GM13976 (cell line): ENCODE data around the gene PLXNA3.

Experiments
- DNase-seq: peaks from one replicate; pipeline ENCODE4 v3.0.0; 2012; ENCODE audit warnings: low spot score
- in situ Hi-C: fragments of 300-500 bp; cut with MboI; formaldehyde crosslinking; loops from one replicate; pipeline ENCODE4 v1.12.0; 2022; ENCODE audit warnings: low sequenced_read_pairs, mixed read lengths, inconsistent platforms; ENCODE audit not compliant: unreplicated experiment
- TF ChIP-seq, protein P1 (sequence below): IDR thresholded peaks from 2 replicates; pipeline ENCODE4 v1.5.1; 2012; ENCODE audit warnings: borderline replicate concordance, mild to moderate bottlenecking; ENCODE audit not compliant: insufficient read depth; ENCODE audit errors: extremely low read depth, missing control alignments, control extremely low read depth

PLXNA3 gene

DNA sequence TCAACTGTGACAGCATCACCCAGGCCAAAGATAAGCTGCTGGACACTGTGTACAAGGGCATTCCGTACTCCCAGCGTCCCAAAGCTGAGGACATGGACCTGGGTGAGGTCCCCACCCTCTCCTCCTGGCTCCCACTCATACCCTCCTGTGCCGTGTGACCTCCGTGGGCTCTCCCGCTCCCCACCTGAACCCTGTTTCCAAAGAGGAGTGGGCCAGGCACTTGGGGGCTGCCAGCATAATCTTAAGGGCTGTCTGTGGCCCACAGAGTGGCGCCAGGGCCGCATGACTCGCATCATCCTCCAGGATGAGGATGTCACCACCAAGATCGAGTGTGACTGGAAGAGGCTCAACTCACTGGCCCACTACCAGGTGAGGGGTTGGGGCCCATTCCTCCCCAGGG lies 11.0 kb downstream of the PLXNA3 start:
- in situ Hi-C loops = no loop called here
- TF ChIP-seq, protein P1, sequence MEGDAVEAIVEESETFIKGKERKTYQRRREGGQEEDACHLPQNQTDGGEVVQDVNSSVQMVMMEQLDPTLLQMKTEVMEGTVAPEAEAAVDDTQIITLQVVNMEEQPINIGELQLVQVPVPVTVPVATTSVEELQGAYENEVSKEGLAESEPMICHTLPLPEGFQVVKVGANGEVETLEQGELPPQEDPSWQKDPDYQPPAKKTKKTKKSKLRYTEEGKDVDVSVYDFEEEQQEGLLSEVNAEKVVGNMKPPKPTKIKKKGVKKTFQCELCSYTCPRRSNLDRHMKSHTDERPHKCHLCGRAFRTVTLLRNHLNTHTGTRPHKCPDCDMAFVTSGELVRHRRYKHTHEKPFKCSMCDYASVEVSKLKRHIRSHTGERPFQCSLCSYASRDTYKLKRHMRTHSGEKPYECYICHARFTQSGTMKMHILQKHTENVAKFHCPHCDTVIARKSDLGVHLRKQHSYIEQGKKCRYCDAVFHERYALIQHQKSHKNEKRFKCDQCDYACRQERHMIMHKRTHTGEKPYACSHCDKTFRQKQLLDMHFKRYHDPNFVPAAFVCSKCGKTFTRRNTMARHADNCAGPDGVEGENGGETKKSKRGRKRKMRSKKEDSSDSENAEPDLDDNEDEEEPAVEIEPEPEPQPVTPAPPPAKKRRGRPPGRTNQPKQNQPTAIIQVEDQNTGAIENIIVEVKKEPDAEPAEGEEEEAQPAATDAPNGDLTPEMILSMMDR = no peak
- DNase-seq = no peak

DNA sequence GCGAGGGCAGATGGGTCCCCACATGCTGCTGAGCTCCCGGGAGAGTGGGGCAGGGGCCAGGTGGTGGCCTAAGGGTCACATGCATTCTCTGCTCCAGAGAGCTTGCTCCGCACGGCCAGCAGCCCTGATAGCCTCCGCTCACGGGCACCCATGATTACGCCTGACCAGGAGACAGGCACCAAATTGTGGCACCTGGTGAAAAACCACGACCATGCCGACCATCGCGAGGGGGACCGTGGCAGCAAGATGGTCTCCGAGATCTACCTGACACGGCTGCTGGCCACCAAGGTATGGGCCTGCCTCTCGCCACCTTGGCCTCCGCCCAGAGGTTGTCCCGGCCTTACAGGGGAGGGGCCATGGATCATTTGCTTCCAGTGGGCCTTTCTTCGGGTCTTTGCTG lies 11.8 kb downstream of the PLXNA3 start:
- in situ Hi-C loops = no loop called here
- no peak for DNase-seq
- TF ChIP-seq, protein P1 = no peak

DNA sequence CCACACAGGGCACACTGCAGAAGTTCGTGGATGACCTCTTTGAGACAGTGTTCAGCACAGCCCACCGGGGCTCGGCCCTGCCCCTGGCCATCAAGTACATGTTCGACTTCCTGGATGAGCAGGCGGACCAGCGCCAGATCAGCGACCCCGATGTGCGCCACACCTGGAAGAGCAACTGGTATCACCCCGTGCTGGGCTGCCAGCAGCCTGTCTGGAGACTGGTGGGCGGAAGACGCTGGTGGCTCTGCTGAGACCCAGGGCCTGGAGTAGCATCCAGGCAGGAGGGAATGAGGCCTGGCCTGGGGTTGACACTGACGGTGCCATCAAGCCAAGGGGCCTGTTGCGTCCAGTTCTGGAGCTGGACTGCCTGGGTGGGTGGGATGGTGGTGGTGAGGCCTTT lies 12.4 kb downstream of the PLXNA3 start:
- TF ChIP-seq, protein P1 = no peak
- no peak for DNase-seq
- in situ Hi-C loops = no loop called here

DNA sequence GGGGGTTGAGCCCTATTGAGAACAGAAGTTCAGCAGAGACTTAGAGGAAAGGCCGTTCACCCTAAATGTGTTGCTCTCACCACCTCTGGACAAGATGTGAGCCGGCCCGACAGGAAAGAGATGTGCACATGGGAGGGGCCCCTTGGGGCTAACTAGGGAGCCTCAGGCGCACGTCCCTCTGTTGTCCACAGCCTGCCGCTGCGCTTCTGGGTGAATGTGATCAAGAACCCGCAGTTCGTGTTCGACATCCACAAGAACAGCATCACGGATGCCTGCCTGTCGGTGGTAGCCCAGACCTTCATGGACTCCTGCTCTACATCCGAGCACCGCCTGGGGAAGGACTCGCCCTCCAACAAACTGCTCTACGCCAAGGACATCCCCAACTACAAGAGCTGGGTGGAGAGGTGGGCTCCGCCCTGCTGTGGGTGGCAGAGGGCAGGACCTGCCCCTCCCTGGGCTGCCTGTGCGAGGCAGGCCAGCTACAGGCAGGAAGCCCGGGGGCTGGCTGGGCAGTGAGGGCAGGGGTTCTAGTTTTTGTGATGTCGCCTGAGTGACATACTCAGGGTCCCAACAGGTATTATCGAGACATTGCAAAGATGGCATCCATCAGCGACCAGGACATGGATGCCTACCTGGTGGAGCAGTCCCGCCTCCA lies 13.0 kb downstream of the PLXNA3 start:
- in situ Hi-C loops = no loop called here
- no peak for DNase-seq
- TF ChIP-seq, protein P1 = no peak

DNA sequence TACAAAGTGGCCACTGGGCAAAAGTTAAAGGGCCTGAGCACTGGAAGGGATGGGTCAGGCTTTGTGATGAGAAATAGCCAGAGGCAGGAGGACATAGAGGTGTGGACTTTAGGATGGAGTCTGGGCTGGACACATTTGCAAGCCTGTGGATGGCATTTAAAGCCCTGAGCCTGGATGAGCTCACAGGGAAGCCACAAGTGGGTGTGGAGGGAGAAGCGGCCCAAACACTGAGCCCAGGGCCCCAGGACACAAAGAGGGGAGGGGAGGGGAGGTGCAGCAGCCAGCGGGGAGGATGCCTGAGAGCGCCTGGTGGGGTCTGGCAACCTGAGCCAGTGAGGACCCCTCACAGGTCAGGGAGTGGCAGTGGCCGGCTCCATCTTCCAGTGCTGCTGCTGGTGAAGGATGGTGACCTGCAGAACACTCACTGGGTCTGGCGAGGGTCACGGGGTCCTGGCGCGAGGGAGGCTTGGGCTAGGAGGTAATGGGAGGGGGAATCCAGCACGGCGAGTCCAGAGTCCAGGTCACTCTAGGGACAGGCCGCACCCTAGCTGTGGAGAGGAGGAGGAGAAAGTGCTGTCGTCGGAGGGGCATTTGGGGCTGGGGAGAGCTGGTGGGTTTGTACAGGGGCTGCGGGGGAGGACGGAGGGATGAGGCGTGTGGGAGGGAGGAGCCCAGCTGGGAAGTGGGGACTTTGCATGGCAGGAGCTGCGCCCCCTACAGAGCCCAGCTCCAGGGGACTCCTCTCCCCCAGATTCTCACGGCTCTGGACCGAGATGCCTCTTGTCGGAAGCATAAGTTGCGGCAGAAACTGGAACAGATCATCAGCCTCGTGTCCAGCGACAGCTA lies 14.0 kb downstream of the PLXNA3 start:
- no peak for DNase-seq
- TF ChIP-seq, protein P1 = no peak
- in situ Hi-C loops = no loop called here

DNA sequence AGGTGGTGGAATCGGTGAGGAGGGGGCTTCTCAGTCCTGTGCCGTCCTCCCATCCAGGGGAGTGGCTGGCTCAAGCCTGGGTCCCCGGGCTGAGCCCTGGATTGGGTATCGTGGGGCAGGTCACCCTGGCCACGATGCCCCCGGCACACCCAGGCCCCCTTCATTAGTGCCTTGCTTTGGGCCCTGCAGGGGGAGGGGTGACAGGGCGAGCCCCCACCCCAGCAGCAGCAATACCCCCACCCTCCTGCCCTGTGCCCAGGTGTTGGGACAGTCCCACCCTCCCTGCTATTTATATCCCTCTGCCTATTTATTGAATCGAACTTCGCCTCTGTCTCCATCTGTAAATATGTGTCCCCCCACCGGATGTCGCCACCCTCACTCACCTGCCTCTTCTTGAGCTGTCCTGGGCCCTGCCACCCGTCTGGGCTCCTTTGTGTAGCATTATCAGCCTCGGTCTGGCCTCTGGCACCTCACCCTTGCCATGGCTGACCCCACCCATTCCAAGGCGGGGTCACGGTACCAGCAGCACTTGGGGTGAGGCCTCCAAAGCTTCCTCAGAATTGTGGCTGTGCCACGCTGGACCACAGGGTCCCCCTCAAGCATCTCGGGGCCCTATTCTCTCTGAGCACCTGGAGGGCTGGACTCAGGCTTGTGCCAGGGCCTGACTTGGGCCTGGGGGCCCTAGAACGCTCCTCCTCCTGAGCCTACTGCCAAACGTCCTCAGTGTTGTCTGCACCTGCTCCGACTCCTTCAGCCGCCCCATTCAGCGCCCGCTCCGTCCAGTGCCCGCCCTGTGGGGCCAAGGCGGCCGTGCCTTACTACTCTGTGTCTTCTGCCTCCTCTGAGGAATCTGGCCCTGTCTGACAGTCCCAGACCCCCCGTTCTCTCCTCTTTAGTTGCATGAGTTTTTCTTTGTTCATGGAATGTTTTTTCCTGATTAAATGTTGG lies 14.9 kb downstream of the PLXNA3 start:
- in situ Hi-C loops = no loop called here
- TF ChIP-seq, protein P1 = no peak
- no peak for DNase-seq
